Transverse colon (tissue), 4 donors: ENCODE measurements around the gene RRP8. TPM values are rescaled to one million over a fixed set of nuclear protein-coding genes. Genes with fewer than 3 reads are reported as not detected.

ENCODE experiments used
- DNase-seq: peaks from one replicate; pipeline ENCODE4 v3.0.0-alpha.2; 2019
- H3K27ac ChIP-seq, 4 donors: fragments of 200-600 bp; sonication (generic); 2 replicates each; pipeline ENCODE4 v1.5.1; 2016 to 2018; ENCODE audit warnings: inconsistent platforms in 4 of 4
- H3K27me3 ChIP-seq: fragments of 200-600 bp; sonication (generic); 2 replicates; pipeline ENCODE4 v1.5.1; 2017; ENCODE audit warnings: inconsistent platforms
- H3K36me3 ChIP-seq, 4 donors: fragments of 200-600 bp; sonication (generic); 2 replicates each; pipeline ENCODE4 v1.5.1; 2017 to 2019; ENCODE audit warnings: inconsistent platforms in 4 of 4
- H3K4me1 ChIP-seq, 4 donors: fragments of 200-600 bp; sonication (generic); 2 replicates each; pipeline ENCODE4 v1.5.1; 2017 to 2020; ENCODE audit warnings: inconsistent platforms in 4 of 4
- H3K4me3 ChIP-seq, 4 donors: fragments of 200-600 bp; sonication (generic); 1 replicate in 1 of 4; 2 replicates in 3 of 4; pipeline versions ENCODE4 v1.5.1 to v1.6.1; 2017 to 2019; ENCODE audit warnings: inconsistent platforms in 4 of 4
- H3K9me3 ChIP-seq, 2 donors: fragments of 200-600 bp; sonication (generic); 2 replicates each; pipeline ENCODE4 v1.5.1; 2017 to 2019; ENCODE audit warnings: inconsistent platforms in 2 of 2
- EP300 ChIP-seq: sonication (generic); formaldehyde crosslinking; IDR thresholded peaks from one replicate; pipeline ENCODE4 v1.6.1; 2017; ENCODE audit warnings: antibody characterized with exemption, low read depth
- POLR2A ChIP-seq: fragments of 450-650 bp; IDR thresholded peaks from one replicate; pipeline ENCODE4 v1.6.1; 2016; ENCODE audit warnings: antibody characterized with exemption, mild to moderate bottlenecking, moderate library complexity
- POLR2AphosphoS5 ChIP-seq, 3 donors: sonication (generic); formaldehyde crosslinking; IDR thresholded peaks; one replicate each; pipeline ENCODE4 v1.6.1; 2016; ENCODE audit warnings: antibody characterized with exemption in 3 of 3
- WGBS, 2 donors: methylation state at CpG; one replicate each; pipeline ENCODE4 v1.1.5; 2018; ENCODE audit warnings: low coverage in 1 of 2; 5-methylcytosine and 5-hydroxymethylcytosine counted together
- in situ Hi-C, 4 donors: fragments of 200-750 bp; cut with MboI; loops; one replicate each; pipeline versions ENCODE4 v1.15.0 to v1.15.1; 2017; ENCODE audit warnings: low sequenced_read_pairs in 3 of 4, low pct_ligation_motif_present in 1 of 4, low pct_unique_long_range_greater_than_20kb in 1 of 4
- intact Hi-C: fragments of 100-400 bp; cut with DNase I; formaldehyde crosslinking; loops from one replicate; pipeline ENCODE4 v1.15.1; 2023; ENCODE audit warnings: low total_unique reads
- total RNA-seq, 4 donors: library from RNA; depleted of rRNA; stranded (reverse); fragments of >200 nt; gene quantifications; one replicate each; pipeline ENCODE4 v1.1.0, GENCODE V29; 2016
- TF ChIP-seq, protein P1 (sequence below), 5 experiments: fragments of 200-600 bp in 3 of 5; fragments of 450-650 bp in 2 of 5; sonication (generic) in 3 of 5; IDR thresholded peaks; 1 replicate in 2 of 5; 2 replicates in 3 of 5; pipeline ENCODE4 v1.5.1; 2016 to 2017; ENCODE audit warnings: antibody characterized with exemption in 5 of 5, inconsistent platforms in 3 of 5, mild to moderate bottlenecking in 2 of 5, moderate library complexity in 1 of 5

RRP8 gene
- total RNA-seq, 4 donors from 2014 or later, result 9.7 to 145 (median 48.2) TPM

DNA sequence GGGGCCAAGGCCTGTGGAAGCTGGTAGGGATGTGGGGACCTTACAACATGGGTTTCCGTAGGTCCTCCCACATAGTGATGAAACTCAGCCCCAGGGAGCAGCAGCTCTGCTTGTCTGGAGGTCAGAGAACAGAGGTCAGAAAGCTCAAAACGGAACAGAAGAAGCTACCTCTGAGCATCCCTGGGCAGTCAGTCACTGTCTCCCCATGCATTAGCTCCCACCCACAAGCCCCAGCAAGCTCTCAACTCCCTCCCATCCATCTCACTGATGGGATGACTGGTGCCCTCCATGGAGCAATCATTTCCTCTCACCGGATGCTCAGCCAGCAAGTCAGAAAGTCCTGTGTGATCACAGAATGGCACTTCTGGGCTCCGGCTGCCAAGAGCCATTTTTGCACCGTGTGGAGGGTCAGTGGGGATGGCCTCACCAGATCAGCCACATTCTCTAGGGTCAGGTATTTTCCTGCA, 13.9 kb upstream of the RRP8 start:
- DNase-seq, result no peak
- in situ Hi-C loops, result loop anchor here in 1 of 4 donors (5.0 kb wide), 1 partner anchor 65 kb away; the partner anchor contains the start of gene MRPL17
- H3K4me3 ChIP-seq, result peak overlapping the region in 1 of 4 donors; percentile 93

DNA sequence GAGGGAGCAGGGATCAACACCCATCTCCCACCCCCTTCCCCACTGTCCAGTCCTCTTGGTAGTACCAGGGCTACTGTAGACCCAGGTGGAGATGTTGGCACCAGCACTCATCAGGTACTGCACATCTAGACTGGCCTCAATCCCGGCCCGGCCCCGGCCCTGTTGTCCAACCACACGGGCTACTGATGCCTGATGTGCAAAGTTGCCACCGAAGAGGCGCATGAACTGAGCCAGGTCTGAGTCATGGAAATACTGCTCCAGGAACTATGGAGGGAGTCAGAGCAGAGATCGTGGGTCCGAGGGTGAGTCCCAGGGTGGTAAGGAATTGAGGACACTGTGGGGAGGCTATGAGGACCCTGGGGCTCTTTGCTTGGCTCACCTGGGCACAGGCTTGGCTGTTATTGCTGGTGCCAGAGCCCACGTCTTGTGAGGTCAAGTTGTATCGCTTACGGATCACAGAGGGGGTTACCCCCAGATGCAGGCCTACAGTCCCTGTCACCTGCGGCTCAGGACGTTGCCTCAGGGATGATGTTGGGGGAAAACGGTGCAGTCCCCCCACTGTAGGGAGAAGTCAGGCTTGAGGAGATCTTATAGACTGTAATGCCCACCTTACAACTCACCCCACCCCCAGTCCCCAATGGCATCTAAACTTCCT, 13.3 kb upstream of the RRP8 start:
- H3K27ac ChIP-seq, result no peak overlapping the region

More for the DNA sequence above, 13.9 kb upstream of the RRP8 start:
- peak overlapping the region; percentile 88 to 91 (median 91) for H3K27ac ChIP-seq
- H3K27me3 ChIP-seq, result no peaks in the 10 kb centered on the region
- peaks cover 4 to 36% (median 27%) of the 10 kb centered on the region in 4 donors for H3K4me1 ChIP-seq
- intact Hi-C loops, result no loop called here
- WGBS, 2 donors, result 89% methylated on average over 5 of the region's 5 CpGs; no CpG with 5 or more reads in 1 of the 2 donors
- no peaks in the 10 kb centered on the region for H3K36me3 ChIP-seq
- TF ChIP-seq POLR2AphosphoS5 (IDR thresholded peaks at IDR 0.05) (no peak), POLR2A (no peak), EP300 (no peak)
- TF ChIP-seq, protein P1, sequence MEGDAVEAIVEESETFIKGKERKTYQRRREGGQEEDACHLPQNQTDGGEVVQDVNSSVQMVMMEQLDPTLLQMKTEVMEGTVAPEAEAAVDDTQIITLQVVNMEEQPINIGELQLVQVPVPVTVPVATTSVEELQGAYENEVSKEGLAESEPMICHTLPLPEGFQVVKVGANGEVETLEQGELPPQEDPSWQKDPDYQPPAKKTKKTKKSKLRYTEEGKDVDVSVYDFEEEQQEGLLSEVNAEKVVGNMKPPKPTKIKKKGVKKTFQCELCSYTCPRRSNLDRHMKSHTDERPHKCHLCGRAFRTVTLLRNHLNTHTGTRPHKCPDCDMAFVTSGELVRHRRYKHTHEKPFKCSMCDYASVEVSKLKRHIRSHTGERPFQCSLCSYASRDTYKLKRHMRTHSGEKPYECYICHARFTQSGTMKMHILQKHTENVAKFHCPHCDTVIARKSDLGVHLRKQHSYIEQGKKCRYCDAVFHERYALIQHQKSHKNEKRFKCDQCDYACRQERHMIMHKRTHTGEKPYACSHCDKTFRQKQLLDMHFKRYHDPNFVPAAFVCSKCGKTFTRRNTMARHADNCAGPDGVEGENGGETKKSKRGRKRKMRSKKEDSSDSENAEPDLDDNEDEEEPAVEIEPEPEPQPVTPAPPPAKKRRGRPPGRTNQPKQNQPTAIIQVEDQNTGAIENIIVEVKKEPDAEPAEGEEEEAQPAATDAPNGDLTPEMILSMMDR (IDR thresholded peaks at IDR 0.05), result no peak
- H3K9me3 ChIP-seq, result no peaks in the 10 kb centered on the region

DNA sequence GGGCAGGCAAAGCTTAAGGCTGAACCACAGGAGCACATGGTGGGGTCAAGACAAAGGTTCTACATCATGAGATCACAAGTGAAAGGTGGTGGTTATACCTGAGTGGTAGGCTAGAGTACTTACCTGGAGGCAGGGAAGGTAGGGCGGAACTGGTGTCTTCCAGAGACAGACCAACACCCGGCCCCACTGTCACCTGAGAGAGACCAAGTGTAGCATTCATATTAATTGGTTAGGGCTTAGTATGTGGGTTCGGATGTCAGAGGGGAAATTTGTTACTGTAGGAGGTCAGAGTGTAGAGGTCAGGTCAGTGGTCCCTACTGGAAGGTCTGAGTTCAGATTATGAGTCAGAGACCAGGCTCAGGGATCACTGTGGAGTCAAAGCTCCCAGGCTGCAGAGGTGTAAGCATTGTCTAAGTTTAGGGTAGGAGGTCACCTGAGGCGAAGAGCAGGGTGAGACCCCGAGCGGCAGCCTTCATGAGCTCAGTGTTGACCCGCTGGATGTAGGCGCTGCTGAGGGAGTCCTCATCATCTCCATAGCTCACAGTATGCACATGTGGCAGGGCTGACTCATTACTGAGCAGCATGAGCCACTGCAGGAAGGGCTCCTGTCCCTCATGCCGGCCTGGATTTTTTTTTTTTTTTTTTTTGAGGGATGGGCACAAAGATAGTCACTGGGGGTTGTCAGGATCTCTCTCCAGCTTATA, 12.6 kb upstream of the RRP8 start:
- Histone ChIP-seq H3K27me3 (no peaks in the 10 kb centered on the region), H3K4me1 (peaks cover 8 to 41% (median 32%) of the 10 kb centered on the region in 4 donors), H3K27ac (no peak overlapping the region), H3K36me3 (no peaks in the 10 kb centered on the region), H3K9me3 (no peaks in the 10 kb centered on the region), H3K4me3 (no peak overlapping the region)
- 92 to 100% methylated on average over 1 to 9 of the region's 9 CpGs for WGBS, 2 donors
- in situ Hi-C loops (loop anchor here in 1 of 4 donors (5.0 kb wide), 1 partner anchor 66 kb away; the partner anchor contains the start of gene MRPL17), intact Hi-C loops (no loop called here)
- no peak for DNase-seq
- TF ChIP-seq, protein P1 (IDR thresholded peaks at IDR 0.05), result no peak
- no peak for TF ChIP-seq POLR2A
- TF ChIP-seq POLR2AphosphoS5 (IDR thresholded peaks at IDR 0.05), result no peak
- no peak for TF ChIP-seq EP300

More for the DNA sequence above, 13.3 kb upstream of the RRP8 start:
- Histone ChIP-seq H3K4me3 (no peak overlapping the region), H3K36me3 (no peaks in the 10 kb centered on the region), H3K4me1 (peaks cover 4 to 36% (median 27%) of the 10 kb centered on the region in 4 donors), H3K9me3 (no peaks in the 10 kb centered on the region), H3K27me3 (no peaks in the 10 kb centered on the region)
- 90% methylated on average over 14 of the region's 14 CpGs; no CpG with 5 or more reads in 1 of the 2 donors for WGBS, 2 donors
- in situ Hi-C loops, result loop anchor here in 1 of 4 donors (5.0 kb wide), 1 partner anchor 66 kb away; the partner anchor contains the start of gene MRPL17
- TF ChIP-seq EP300, result no peak
- DNase-seq, result no peak
- intact Hi-C loops, result no loop called here

DNA sequence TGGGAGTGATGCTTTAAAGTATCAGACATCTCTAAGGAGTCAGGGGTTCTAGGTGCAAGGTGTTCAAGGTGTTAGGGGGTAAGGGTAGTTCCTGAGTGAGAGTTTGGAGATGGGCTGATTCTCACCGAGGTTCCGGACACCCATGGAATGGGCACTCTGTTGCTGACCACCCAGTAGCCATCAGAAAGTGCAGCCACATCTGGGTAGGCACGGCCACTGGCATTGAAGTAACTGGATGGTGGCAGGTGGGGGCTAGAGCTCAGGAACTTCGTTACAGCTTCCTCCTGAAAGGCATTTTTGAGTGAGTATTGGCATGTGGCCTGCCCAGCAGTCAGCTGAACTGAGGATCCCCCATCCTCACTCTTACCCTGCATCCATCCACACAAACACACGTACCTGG, 11.6 kb upstream of the RRP8 start:
- intact Hi-C loops, result no loop called here
- WGBS, 2 donors, result 91% methylated on average over 5 of the region's 5 CpGs; no CpG with 5 or more reads in 1 of the 2 donors
- in situ Hi-C loops, result loop anchor here in 1 of 4 donors (5.0 kb wide), 1 partner anchor 67 kb away; the partner anchor contains the start of gene MRPL17
- H3K4me1 ChIP-seq, result peaks cover 11 to 51% (median 41%) of the 10 kb centered on the region in 4 donors
- H3K36me3 ChIP-seq, result peaks cover 0 to 7% (median 1%) of the 10 kb centered on the region in 4 donors
- H3K4me3 ChIP-seq, result no peak overlapping the region
- H3K9me3 ChIP-seq, result no peaks in the 10 kb centered on the region
- H3K27me3 ChIP-seq, result no peaks in the 10 kb centered on the region
- no peak overlapping the region for H3K27ac ChIP-seq
- DNase-seq, result no peak
- no peak for TF ChIP-seq POLR2A
- TF ChIP-seq EP300, result no peak
- TF ChIP-seq, protein P1 (IDR thresholded peaks at IDR 0.05), result no peak
- TF ChIP-seq POLR2AphosphoS5 (IDR thresholded peaks at IDR 0.05), result no peak
